ENCODE data around the gene ANKH.
A peak's percentile ranks its signal among the peaks of the same experiment; 100 is the strongest.
"Not testable (repeated sequence)": the region's sequence is repeated elsewhere in the genome, so short reads cannot be mapped to it uniquely, and the experiment has no call there.

The ANKH gene

DNA sequence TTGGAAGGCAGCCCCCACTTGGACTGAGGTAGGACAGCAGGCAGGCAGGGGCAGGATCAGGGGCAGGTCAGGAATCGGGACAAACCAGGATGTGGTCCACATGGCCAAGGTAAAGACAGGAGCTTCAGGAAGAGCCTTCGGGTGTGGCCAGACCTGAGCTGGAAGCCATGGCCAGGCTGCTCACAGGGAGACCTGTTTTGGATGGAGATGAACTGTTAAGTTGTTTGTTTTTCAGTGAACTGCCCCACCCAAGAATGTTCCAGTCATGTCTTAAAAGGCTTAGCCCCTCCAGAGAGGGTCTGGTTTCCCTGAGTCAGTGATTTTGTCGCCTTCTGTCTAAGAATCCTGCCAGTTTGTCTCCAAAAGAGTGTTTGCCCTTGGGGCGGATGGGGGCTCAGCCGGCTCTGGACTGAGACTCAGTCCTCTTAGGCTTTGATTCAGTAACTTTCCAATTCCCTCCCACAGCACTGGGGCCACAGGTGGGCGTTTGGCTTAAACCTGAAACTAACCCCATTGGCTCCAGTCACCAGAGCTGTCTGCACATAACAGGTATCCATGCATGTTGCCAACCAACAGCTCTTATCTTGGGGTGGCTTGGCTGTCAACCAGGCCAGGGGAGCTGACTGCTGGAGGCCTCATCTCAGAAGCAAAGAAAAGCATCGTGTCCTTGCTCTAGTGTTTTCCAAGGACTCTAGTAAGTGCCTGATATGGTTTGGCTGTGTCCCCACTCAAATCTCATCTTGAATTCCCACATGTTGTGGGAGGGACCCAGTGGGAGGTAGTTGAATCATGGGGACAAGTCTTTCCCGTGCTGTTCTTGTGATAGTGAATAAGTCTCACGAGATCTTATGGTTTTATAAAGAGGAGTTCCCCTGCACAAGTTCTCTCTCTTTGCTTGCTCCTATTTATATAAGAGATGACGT, 11.3 kb upstream of the ANKH start:
- DNase-seq: no peak

DNA sequence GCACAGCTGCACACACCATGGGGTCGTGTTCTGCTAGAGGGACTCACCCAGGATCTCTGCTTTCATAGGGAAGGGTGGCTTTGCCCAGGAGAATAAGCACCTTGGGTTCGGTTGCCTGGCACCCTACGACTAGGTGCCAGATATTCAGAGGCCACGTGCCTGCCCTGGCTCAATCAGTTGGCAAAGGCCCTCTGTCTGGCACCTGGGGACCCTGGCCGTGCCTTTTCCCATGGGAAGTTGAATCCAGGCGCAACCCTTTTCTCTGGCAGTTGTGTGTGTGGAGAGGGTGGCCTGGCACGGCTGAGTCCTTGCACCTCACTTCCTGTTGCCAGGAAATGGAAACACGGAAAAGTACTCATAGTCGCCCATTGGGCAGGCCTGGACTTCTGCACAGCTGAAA, 10.2 kb upstream of the ANKH start:
- no peak for DNase-seq

DNA sequence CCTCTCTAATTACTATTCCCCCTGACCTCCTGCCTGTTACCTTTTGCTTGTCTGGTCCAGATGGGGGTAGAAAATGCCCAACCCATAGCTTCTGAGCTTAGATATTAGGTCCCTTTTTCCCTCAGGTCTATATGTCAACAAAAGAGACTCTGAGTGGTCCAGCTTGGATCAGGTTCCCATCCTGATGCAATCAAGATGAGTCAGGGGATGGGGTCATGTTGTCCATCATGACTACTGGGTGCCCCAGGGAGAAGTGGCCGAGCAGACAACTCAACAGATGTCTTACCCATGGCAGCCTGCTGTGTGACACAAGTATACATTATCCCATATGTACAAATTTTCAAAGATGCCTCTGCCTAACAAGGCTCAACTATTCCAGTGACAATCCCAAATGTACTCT, 9.1 kb upstream of the ANKH start:
- DNase-seq: no peak

DNA sequence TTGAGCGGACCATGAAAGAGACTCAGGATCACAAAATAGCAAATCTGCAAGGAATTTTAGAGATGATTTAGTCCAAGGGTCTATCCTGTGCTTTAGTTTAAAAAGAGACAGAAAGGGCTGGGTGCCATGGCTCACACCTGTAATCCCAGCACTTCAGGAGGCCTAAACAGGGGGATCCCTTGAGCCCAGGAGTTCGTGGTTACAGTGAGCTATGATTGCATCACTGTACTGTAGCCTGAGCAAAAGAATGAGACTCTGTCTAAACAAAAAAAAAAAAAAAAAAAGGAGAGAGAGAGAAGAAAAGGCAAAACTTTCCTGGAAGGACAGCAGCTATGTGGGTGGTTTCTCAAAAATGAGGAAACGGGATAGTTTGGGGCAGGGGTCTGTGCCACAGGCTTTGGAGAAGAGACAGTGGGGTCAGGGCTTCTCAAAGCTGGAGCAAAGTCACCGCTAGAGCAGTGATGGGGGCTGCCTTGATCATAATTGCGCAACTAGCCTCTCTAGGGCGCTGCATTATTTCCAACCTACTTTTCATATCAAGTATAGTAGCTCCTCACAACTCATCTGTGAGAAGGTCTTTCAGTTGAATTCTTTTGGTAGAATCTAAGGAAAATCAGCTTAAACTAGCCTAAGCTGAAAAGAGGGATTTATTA, 8.5 kb upstream of the ANKH start:
- DNase-seq: no peak

DNA sequence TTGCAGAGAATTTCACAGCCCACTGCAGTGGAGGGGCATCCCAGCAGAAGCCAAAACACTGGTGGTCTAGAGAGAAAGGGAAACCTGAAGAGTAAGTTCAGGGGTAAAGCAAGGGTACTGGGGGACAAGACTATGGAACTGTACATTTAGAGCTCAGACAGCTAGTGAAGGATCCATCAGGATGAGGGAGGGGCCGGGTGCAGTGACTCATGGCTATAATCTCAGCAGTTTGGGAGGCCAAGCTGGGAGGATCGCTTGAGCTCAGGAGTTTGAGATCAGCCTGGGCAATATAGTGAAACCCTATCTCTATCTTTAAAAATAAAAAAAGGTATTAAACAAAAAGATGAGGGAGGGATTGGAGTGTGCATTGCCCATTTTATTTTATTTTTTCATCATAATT, 7.8 kb upstream of the ANKH start:
- no peak for DNase-seq

DNA sequence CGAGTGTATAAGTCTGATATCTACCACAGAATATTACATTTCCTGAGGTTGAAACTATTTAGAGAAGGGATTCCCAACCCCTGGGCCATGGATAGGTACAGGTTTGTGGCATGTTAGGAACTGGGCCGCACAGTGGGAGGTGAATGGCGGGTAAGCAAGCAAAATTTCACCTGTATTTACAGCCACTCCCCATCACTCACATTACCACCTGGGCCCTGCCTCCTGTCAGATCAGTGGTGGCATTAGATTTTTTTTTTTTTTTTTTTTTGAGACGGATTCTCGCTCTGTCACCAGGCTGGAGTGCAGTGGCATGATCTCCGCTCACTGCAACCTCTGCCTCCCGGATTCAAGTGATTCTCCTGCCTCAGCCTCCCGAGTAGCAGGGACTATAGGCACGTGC, 6.6 kb upstream of the ANKH start:
- DNase-seq: not testable (repeated sequence)

DNA sequence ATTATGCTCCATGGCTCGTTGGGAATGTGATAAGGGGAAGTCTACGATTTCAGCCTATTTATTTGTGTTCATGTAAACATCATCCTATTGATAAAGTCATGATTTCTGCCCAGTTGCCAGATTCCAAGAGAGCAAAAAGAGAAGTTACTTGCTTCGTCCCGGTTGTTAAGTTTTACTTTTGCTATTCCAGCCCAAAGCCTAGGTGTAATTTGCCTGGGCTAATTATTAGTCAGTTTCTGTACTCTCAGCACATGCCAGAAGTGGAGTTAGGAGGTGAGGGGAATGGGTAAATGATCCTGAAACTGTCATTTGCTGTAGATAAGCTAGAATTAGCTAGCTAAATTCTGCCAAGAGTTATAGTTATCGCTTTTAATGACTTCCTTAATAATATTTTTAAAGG, 4.5 kb upstream of the ANKH start:
- DNase-seq: no peak

DNA sequence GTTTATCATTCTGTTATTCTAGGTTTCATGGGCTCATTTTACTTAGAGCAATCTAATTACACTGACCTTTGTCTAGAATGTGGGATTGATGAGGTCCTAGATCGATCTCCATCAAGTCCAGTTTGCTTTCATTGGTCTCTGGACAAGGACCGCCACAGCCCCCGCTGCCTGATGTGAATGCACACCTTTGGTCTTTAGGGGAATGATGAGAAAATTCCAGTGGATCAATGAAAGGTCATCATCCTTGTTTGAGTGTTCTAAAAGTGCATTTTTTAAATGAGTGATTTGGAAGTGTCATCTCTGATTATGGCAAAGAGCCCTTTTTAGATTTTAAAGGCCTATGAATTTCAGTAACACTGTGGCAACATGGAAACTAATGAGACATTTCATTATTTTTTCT, 2.2 kb upstream of the ANKH start:
- DNase-seq: no peak

DNA sequence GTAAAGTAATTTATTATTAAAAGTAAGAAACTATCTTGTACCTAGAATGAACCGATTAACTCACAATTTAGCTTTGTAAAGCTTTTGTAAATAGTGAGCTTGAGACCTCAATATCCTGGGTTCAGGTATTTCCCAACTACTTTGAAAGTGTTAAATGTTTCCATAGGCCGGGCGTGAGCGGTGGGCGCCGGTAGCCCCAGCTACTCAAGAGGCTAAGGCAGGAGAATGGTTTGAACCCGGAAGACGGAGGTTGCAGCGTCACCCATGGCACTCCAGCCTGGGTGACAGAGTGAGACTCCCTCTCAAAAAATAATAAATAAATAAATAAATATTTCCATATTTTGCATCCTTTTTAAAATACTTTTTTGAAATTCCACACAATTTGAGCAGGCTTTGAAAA, 1.5 kb upstream of the ANKH start:
- DNase-seq: no peak

DNA sequence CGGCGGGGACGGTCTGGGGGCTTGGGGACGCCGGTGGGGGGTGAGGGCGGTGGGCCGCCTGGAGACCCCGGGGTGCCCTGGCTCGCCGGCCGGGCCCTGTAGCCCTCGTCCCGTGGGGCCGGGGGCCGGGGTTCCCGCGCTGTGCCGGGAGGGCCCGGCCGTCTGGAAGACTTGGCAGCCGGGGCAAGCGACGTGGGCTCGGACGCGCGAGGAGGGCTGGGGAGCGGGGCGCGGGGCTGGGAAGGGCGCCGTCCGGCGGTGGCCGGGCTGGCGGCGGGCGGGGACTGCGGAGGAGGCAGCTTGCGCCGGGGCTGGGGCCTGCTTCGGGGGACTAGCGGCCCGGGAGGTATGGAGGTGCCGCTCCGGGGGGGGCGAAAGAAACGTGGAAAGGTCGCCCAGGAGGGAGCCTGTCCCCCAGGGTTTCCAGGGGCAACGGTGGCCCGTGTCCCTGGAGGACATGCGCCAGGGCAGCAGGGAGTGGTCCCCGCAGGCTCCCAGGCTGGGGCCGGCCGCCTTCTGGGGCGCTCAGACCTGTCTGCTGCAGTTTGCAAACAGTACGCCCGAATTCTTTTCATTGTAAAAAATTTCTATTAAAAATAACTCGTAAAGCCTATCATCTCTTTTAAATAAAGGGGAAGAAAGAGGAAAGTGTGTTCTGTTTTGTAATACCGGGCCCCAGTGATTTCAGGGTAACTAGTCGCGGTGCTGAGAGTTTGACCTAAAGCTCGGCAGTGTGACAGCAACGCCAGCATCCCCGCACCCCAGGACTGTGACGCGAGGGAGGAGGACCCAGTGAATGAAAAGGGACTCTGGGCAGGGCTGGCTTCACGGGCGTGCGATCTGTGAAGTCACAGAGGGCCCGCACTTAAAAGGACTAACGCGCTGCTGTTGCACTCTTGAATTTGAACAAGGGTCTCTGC, 752 bp upstream of the ANKH start:
- DNase-seq: peak; percentile 61

DNA sequence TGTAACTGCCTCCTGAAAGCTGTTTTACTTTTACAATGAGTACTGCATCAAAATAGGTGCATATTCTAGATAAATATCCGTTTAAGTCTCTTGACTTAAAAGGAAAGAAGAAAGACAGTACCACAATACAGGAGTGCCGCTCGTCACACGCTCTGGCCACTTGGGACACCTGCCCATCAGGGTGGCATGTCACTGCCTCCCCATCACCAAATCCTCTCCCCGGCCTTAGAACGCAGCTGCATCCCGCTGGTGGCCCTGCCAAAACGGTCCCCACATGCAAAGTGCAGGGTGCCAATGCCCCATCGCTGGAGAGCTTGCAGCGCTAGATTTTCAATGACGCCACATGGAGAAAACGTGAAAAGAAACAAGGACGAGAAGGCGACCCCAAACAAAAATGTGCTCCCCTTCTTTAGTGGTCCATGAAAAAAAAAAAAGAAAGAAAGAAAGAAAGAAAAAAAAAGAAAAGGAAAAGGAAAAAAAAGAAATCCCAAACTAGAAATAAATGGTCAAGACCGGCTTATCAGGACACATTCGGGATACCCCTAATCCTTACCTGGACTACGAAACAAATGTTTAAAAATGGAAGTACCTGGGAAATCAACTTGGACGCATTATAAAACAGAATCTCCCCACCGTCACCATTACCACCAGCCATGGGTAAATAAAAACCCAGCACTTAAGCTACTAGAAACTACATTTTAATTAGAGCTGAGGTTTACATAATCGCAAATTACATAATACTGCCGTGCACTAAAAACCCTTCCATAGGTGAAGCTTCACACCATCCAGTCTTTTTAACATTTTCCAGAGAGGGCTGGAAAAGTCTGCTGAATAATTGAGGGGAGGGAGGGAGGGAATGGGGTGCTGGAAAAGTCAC, 1.0 kb downstream of the ANKH start:
- DNase-seq: no peak

DNA sequence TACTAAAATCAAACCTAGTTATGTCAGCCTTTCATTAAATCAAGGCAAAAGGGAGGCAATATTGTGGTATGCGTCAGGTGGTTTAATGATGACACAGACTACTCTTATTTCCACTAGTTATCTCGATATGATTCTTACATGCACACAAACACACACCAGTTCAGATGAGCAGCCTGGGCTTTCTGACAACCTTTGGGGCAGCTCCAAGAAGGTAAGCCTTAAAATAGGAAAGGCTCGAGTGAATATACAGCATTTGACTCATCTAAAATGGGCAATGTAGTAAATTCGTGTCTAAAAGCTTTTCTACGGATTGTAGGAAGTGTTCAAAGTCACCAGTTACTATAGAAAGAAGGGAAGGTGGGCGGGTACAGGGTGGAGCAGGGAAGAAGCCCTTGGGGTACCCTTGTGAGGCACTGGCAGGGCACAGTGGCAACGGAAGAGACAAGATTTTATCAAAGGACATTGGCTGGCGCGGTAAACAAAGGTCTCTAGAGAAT, 1.9 kb downstream of the ANKH start:
- DNase-seq: no peak

DNA sequence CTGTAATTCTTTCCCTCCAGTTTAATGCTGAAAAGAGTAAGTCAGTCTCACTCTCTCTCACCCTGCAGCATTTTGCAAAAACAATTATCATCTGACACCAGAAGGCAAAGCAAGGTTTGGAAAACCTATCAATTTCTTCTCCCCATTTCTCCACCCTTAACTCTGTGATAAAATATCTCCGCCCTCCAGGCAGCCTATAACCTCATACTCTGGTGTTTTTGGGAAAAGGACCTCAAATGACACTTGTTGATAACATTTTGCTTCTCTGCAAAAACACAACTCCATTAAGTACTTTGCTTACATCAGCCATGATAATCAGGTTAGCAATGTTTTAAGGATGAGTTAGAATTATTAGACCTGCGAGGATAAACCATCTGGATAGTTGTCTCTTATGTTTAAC, 2.3 kb downstream of the ANKH start:
- DNase-seq: no peak

DNA sequence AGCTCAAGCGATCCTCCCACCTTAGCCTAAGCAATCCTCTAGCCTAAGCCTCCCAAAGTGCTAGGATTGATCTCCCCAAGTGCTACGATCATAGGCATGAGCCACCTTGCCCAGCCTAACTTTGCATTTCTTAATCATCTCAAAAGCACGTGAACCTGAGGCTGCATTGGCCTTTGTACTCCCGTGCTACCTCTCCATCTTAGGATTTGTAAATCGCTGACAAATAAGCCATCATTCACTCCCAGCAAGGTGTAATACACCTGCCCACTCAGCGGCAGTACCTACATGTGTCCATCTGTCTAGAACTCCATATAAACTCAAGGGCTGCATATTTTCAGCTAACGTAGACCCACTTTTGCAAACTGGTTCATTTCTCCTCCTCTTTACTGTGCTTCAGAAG, 2.8 kb downstream of the ANKH start:
- no peak for DNase-seq

DNA sequence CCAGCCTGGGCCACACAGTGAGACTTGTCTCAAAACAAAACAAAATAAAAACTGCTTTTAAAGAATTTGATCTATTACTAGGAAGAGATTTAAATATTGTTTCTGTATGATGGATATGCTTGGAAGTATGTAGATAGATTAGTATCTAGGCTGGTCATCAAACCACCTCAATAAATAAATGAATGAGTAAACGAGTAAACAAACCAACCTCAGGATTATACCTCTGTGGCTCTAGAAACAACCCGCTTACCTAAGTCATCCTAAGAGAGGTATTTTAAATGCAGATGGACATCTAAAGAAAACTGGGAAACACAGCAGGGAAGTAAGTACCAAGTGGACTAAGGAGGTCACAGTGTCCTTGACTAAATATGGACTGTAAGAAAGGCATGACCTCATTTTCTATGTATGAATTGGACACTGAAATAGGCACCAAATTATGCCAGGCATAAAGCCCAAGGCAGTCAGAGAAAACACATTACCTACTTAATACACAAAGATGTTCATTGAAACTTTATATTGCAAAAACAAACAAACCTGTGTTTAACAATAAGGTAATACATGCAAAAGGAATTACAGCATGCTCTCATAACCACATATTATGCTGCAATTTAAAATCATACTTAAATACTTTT, 7.3 kb downstream of the ANKH start:
- DNase-seq: no peak

DNA sequence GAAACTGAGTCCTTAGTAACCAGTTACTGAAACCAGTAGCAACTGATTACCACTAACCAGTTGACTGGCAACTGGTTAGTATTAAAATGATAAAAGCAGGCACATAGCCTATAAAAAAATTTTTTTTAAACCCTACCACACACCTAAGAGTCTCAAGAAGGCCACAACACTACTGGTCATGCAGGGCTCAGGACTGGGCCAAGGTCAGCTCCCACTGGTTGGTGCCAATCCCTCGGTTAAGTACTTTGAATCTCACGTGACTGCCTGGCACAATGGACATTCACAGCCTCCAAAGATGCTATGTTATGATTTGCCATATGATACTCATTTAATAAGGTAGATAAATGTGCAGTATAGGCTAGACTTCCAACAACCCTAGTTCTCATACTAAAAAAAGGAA, 8.5 kb downstream of the ANKH start:
- DNase-seq: no peak

DNA sequence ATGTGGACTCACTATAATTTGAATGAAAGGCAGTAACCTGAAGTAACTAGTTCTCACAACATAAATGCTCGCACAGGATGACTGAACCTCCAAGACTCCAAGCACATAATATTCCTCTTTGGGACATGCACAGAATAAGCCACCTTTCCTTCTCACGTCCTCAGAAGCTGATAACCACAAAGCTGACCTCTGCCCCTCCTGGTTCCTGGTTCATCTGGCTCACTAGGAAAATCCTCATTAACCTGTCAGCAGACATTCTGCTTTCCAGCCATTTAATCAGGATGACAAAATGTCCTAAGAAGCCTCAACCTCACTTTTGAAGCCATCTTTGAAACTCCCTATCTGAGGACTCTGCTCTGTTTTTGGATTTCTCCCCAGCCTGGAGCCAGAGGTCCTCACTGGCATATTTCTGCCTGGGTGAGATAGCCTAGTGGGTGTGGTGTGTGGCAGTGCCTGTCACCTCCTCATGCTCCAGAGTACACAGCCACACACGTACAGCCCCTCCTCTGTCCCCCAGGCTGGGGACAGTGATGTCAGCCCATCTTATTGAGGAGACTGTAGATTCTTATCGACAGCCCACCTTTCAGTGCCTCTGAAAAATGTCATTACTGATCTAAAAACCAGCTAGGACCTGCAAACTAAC, 10.3 kb downstream of the ANKH start:
- no peak for DNase-seq

DNA sequence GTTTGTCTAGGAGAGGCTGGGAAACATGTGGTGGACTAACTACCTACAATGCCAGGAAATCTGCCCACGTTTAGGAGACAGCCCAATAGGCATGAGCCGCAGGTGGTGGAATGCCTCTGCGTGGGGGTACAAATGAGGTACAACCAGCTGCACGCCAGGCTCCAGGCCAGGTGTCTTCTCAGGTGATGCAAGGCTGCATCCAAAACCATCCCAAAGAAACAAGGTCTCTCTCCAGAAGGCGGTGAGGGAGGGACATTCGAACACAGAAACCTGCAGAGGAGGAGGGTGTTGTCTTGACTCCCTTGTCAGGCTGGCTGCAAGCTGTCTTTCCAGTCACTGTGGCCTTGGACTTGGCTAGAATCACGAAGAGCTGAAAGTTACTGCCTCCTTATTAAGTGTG, 11.6 kb downstream of the ANKH start:
- no peak for DNase-seq

DNA sequence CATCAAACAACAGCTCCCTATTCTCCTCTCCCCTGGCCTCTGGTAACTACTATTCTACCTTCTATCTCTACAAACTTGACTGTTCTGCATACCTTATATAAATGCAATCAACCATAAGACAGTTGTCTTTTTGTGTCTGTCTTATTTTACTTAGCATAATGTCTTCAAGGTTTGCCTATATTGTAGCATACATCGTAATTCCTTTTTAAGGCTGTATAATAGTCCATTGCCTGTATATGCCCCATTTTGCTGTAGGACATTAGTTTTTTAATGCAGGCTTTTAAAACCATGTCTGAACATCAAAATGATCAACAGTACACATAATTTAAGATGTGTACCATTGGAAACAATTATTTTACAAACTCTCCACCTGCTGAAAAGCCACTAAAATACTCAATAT, 12.4 kb downstream of the ANKH start:
- no peak for DNase-seq

DNA sequence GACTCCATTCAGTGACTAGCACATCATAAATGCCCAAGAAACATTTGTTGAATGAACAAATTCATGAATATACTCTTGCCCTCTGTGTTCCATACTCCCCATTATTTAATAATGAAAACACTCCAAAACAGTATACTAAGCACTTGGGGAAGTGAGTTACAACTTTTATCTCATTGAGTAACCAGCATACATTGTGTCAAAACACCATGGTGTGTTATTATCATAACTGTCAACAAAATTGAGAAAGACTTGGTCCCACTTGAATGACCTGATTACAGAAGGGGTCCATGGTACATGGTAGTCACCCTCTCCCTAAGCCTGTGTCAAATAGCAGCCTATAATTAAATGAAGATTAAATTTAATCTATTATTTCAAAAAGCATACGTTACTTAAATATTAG, 16.2 kb downstream of the ANKH start:
- no peak for DNase-seq

DNA sequence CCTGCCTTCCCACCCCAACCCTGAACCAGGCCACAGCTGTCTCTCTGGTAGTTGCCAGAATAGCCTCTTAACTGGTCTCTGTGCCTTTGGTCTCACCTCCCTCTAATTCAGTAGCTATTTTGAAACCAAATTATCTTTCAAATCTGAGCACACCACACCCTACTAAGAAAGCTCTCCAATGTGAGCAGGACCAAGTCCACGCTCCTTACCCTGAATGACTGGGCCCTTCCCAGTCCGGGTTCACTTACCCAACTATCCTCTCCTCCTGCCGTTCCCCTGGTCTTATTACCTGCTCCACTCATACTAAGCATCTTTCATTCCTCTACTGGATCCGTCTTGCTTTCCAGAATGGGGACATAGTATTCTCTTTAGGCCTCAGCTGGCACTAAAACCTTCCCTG, 16.8 kb downstream of the ANKH start:
- DNase-seq: no peak

All from NCI-H774 (cell line).